Panc1 (cell line): ENCODE results near the gene SGMS1.

ENCODE experiments used
- POLR2AphosphoS5 ChIP-seq: IDR thresholded peaks from 2 replicates; pipeline ENCODE4 v1.6.1; 2012; ENCODE audit warnings: mild to moderate bottlenecking, low read depth, low read length, moderate library complexity
- SIN3A ChIP-seq: IDR thresholded peaks from 2 replicates; pipeline ENCODE4 v1.6.1; 2012; ENCODE audit warnings: low read depth, mild to moderate bottlenecking, low read length, moderate library complexity, borderline replicate concordance; ENCODE audit not compliant: insufficient read depth
- TCF7L2 ChIP-seq: IDR thresholded peaks from 2 replicates; pipeline ENCODE4 v1.6.1; 2011; ENCODE audit warnings: mild to moderate bottlenecking, low read depth, low read length, inconsistent platforms
- TF ChIP-seq, protein P1 (sequence below): fragments of 450-650 bp; IDR thresholded peaks from 2 replicates; pipeline ENCODE4 v1.5.1; 2017; ENCODE audit warnings: mild to moderate bottlenecking
- TF ChIP-seq, protein P2 (sequence below), 2 experiments: IDR thresholded peaks; 2 replicates each; pipeline ENCODE4 v1.6.1; 2011 to 2012; ENCODE audit warnings: low read depth in 2 of 2, control low read depth in 1 of 2, low read length in 1 of 2, mild to moderate bottlenecking in 1 of 2, moderate library complexity in 1 of 2; ENCODE audit not compliant: insufficient read depth in 1 of 2

DNA sequence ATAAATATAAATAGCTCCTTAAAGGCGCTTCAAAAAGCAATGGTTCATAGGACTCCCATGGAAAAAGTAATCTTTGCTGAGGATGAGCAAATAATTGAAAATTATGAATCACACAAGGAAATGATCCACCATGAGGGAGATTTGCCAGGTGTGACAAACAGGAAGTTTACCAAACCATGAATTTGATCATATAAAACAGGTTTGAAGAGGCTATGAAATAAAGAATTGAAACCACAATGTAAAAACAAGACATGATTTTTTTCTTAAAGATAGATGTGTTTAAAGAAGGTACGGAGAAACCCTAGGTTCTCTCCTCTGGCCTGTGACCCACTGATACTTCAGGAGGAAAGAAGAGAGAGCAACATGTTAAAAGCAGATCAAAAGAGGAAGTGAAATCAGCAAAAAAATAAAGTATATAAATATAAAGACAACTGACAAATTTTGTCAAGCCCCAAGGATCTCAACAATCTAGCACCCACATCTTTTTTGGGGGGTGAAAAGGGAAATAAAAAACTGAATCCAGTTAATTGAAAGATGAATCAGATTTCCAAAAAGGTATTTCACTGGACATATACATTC, 261.1 kb downstream of the SGMS1 start:
- TF ChIP-seq, protein P1, sequence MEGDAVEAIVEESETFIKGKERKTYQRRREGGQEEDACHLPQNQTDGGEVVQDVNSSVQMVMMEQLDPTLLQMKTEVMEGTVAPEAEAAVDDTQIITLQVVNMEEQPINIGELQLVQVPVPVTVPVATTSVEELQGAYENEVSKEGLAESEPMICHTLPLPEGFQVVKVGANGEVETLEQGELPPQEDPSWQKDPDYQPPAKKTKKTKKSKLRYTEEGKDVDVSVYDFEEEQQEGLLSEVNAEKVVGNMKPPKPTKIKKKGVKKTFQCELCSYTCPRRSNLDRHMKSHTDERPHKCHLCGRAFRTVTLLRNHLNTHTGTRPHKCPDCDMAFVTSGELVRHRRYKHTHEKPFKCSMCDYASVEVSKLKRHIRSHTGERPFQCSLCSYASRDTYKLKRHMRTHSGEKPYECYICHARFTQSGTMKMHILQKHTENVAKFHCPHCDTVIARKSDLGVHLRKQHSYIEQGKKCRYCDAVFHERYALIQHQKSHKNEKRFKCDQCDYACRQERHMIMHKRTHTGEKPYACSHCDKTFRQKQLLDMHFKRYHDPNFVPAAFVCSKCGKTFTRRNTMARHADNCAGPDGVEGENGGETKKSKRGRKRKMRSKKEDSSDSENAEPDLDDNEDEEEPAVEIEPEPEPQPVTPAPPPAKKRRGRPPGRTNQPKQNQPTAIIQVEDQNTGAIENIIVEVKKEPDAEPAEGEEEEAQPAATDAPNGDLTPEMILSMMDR = no peak
- TF ChIP-seq SIN3A (no peak), POLR2AphosphoS5 (no peak), TCF7L2 (no peak)
- TF ChIP-seq, protein P2, sequence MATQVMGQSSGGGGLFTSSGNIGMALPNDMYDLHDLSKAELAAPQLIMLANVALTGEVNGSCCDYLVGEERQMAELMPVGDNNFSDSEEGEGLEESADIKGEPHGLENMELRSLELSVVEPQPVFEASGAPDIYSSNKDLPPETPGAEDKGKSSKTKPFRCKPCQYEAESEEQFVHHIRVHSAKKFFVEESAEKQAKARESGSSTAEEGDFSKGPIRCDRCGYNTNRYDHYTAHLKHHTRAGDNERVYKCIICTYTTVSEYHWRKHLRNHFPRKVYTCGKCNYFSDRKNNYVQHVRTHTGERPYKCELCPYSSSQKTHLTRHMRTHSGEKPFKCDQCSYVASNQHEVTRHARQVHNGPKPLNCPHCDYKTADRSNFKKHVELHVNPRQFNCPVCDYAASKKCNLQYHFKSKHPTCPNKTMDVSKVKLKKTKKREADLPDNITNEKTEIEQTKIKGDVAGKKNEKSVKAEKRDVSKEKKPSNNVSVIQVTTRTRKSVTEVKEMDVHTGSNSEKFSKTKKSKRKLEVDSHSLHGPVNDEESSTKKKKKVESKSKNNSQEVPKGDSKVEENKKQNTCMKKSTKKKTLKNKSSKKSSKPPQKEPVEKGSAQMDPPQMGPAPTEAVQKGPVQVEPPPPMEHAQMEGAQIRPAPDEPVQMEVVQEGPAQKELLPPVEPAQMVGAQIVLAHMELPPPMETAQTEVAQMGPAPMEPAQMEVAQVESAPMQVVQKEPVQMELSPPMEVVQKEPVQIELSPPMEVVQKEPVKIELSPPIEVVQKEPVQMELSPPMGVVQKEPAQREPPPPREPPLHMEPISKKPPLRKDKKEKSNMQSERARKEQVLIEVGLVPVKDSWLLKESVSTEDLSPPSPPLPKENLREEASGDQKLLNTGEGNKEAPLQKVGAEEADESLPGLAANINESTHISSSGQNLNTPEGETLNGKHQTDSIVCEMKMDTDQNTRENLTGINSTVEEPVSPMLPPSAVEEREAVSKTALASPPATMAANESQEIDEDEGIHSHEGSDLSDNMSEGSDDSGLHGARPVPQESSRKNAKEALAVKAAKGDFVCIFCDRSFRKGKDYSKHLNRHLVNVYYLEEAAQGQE (IDR thresholded peaks at IDR 0.05; ENCODE audit: insufficient read depth in 1 of 2, low read depth in 2 of 2, low read length in 1 of 2) = no peak
